ENCODE measurements around the gene DLGAP1. TPM values are rescaled to one million over a fixed set of nuclear protein-coding genes. Genes with fewer than 3 reads are reported as not detected.

DLGAP1 gene
- total and polyA plus RNA-seq, 3 experiments from 2014 or later = 0.07 to 0.46 TPM; not detected in 1

DNA sequence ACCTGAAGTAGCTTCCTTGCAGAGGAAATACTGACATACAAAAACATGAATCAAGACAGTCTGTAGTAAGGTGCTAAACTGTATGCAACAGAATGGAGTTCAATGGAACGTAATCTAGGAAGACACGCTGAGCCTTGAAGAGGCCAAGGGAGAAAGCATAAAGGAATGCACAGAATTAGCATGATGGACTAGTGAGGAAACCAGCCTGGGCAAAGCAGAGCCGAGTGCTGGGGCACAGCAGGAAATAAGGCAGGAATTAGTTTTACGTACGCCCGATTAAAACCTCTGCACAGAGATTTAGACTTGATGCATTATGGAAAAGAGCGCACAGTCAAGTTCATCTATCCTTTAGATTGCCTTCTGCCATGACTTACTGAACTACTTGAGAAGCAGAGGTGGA is 200.3 kb downstream of the DLGAP1 start:
- Mint-ChIP-seq H3K4me1 (no peaks in the 10 kb centered on the region), H3K27ac (no peak overlapping the region), H3K4me3 (no peak overlapping the region), H3K36me3 (no peaks in the 10 kb centered on the region), H3K27me3 (no peaks in the 10 kb centered on the region), H3K9me3 (peaks cover 0 to 6% (median 2%) of the 10 kb centered on the region in 5 donors)
- Histone ChIP-seq H3K9me3 (ENCODE audit: low read length) (no peaks in the 10 kb centered on the region), H3K4me1 (ENCODE audit: insufficient read depth, low read length) (no peaks in the 10 kb centered on the region), H3K4me3 (ENCODE audit: low read length) (no peak overlapping the region), H3K36me3 (ENCODE audit: insufficient read depth, low read length) (no peaks in the 10 kb centered on the region), H3K27ac (ENCODE audit: low read depth, low read length) (no peak overlapping the region), H3K27me3 (ENCODE audit: insufficient read depth, low read length, poor library complexity, severe bottlenecking) (no peaks in the 10 kb centered on the region)
- ChIA-PET CTCF (no interaction called here), POLR2A (no interaction called here)
- DNase-seq = no peak

DNA sequence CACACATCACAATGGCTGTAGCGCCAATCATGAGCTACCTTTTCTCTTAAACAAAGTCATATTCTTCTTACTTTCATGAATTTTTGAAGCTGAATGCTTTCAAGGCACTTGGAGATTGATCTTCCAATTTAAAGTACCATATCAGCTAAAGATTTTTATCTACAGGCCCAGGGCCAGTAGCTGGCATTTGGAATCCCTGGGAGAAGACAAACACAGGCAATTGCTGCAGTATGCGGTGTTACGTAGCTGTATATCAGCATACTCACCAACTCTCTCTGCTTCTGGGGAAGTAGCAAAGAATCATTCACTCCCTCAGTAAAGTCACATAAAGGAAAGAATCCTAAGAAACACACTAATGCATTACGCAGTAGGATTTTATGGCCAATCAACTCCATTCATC is 202.3 kb downstream of the DLGAP1 start:
- Mint-ChIP-seq H3K4me3 (no peak overlapping the region), H3K9me3 (peaks cover 0 to 6% (median 3%) of the 10 kb centered on the region in 5 donors), H3K27ac (no peak overlapping the region), H3K27me3 (no peaks in the 10 kb centered on the region), H3K4me1 (no peaks in the 10 kb centered on the region), H3K36me3 (no peaks in the 10 kb centered on the region)
- no peak overlapping the region for H3K27ac ChIP-seq (ENCODE audit: low read depth, low read length)
- ChIA-PET CTCF (no interaction called here), POLR2A (no interaction called here)
- H3K36me3 ChIP-seq (ENCODE audit: insufficient read depth, low read length) = no peaks in the 10 kb centered on the region
- no peak for DNase-seq
- H3K27me3 ChIP-seq (ENCODE audit: insufficient read depth, low read length, poor library complexity, severe bottlenecking) = no peaks in the 10 kb centered on the region
- no peaks in the 10 kb centered on the region for H3K4me1 ChIP-seq (ENCODE audit: insufficient read depth, low read length)
- H3K4me3 ChIP-seq (ENCODE audit: low read length) = no peak overlapping the region
- no peaks in the 10 kb centered on the region for H3K9me3 ChIP-seq (ENCODE audit: low read length)

DNA sequence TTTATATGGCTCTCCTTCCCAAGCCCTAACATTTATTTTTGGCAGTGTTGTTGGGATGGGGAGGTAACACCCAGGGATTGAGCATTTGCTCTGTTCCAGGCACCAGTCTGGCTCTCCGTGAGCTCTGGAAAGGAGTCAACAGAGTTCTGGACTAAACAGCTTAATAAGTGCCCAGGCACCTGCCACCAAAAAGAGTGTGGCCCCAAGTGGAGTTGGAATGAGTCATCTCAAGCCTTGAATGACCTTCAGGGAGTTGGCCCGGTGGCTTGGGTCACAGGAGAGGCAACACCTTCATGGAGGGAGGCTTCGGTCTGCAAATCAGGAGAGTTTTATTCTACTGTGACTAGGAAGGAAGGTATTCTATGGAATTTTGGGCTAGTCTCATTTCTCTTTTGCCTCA is 203.2 kb downstream of the DLGAP1 start:
- Histone ChIP-seq H3K27me3 (ENCODE audit: insufficient read depth, low read length, poor library complexity, severe bottlenecking) (no peaks in the 10 kb centered on the region), H3K9me3 (ENCODE audit: low read length) (no peaks in the 10 kb centered on the region), H3K27ac (ENCODE audit: low read depth, low read length) (no peak overlapping the region), H3K4me3 (ENCODE audit: low read length) (no peak overlapping the region), H3K4me1 (ENCODE audit: insufficient read depth, low read length) (no peaks in the 10 kb centered on the region), H3K36me3 (ENCODE audit: insufficient read depth, low read length) (no peaks in the 10 kb centered on the region)
- peaks cover 0 to 6% (median 3%) of the 10 kb centered on the region in 5 donors for H3K9me3 Mint-ChIP-seq
- ChIA-PET CTCF (no interaction called here), POLR2A (no interaction called here)
- H3K4me3 Mint-ChIP-seq = no peak overlapping the region
- H3K27ac Mint-ChIP-seq = no peak overlapping the region
- H3K36me3 Mint-ChIP-seq = no peaks in the 10 kb centered on the region
- no peaks in the 10 kb centered on the region for H3K4me1 Mint-ChIP-seq
- no peaks in the 10 kb centered on the region for H3K27me3 Mint-ChIP-seq
- no peak for DNase-seq

DNA sequence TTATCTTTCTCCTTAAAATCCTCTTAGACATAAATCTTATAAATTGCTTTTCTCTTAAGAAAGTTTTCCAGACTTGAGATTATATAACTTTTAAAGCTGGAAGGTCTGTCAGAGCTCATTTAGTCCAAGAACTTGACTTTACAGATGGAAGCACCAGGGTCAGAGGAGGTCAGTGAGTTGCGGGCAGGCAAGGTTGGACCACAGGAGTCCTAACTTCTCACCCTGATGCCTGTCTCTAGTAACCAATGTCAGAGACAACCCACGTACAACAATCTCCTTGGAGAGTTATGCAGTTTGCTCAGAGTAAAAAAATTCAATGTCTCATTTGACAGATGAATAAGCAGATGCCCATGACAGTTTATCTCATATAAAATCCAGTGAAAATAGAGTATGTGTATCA is 203.9 kb downstream of the DLGAP1 start:
- ChIA-PET CTCF (no interaction called here), POLR2A (no interaction called here)
- Mint-ChIP-seq H3K4me1 (no peaks in the 10 kb centered on the region), H3K27me3 (no peaks in the 10 kb centered on the region), H3K4me3 (no peak overlapping the region), H3K36me3 (no peaks in the 10 kb centered on the region), H3K9me3 (peaks cover 0 to 6% (median 3%) of the 10 kb centered on the region in 5 donors), H3K27ac (no peak overlapping the region)
- no peaks in the 10 kb centered on the region for H3K27me3 ChIP-seq (ENCODE audit: insufficient read depth, low read length, poor library complexity, severe bottlenecking)
- H3K27ac ChIP-seq (ENCODE audit: low read depth, low read length) = no peak overlapping the region
- H3K9me3 ChIP-seq (ENCODE audit: low read length) = no peaks in the 10 kb centered on the region
- H3K36me3 ChIP-seq (ENCODE audit: insufficient read depth, low read length) = no peaks in the 10 kb centered on the region
- H3K4me1 ChIP-seq (ENCODE audit: insufficient read depth, low read length) = no peaks in the 10 kb centered on the region
- DNase-seq = no peak
- no peak overlapping the region for H3K4me3 ChIP-seq (ENCODE audit: low read length)

DNA sequence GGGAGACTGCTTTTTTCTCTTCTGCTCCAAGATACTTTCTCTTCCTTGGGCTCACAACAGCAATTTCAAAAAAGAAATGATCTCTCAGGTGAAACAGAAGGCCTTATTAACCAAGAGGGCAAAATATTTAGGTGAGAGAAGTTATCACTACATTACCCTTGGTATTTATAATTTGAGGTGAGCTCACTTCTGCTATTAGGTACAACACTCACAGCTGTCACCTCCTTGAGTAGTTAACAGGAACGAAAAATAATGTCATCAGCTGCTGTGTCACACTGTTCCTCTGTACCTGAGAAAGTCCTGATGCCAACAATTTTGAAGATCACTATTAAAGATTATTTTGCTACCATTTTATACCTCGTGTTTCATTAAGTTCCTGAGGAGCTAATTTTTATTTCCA is 205.0 kb downstream of the DLGAP1 start:
- H3K36me3 Mint-ChIP-seq = no peaks in the 10 kb centered on the region

DNA sequence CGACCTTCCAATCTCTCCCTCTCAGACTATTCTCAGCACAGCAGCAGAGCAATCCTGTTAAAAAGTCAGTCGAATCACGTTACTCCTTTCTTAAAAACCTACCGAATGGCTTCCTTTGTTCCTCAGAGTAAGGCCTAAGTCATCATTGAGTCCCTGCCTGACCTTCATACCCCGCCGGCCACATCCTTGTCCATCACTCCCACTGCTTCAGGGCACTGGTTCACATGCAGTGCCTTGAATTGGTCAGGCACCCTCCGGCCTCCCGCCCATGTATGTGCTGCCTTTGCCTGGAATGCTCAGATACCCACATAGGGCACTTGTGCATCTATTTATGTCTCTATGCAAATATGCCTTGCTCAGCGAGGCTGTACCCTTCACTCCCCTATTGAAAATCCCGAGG is 206.4 kb downstream of the DLGAP1 start:
- ChIA-PET POLR2A (no interaction called here), CTCF (no interaction called here)
- Mint-ChIP-seq H3K4me1 (no peaks in the 10 kb centered on the region), H3K9me3 (peaks cover 2 to 6% (median 3%) of the 10 kb centered on the region in 5 donors), H3K27ac (no peak overlapping the region), H3K4me3 (no peak overlapping the region), H3K27me3 (no peaks in the 10 kb centered on the region), H3K36me3 (no peaks in the 10 kb centered on the region)
- H3K27ac ChIP-seq (ENCODE audit: low read depth, low read length) = no peak overlapping the region
- no peaks in the 10 kb centered on the region for H3K4me1 ChIP-seq (ENCODE audit: insufficient read depth, low read length)
- no peak for DNase-seq
- no peaks in the 10 kb centered on the region for H3K36me3 ChIP-seq (ENCODE audit: insufficient read depth, low read length)
- no peaks in the 10 kb centered on the region for H3K27me3 ChIP-seq (ENCODE audit: insufficient read depth, low read length, poor library complexity, severe bottlenecking)
- no peaks in the 10 kb centered on the region for H3K9me3 ChIP-seq (ENCODE audit: low read length)
- H3K4me3 ChIP-seq (ENCODE audit: low read length) = no peak overlapping the region

More for the DNA sequence above, 205.0 kb downstream of the DLGAP1 start:
- ChIA-PET CTCF (no interaction called here), POLR2A (no interaction called here)
- H3K27ac Mint-ChIP-seq = no peak overlapping the region
- H3K4me3 ChIP-seq (ENCODE audit: low read length) = no peak overlapping the region
- no peaks in the 10 kb centered on the region for H3K27me3 ChIP-seq (ENCODE audit: insufficient read depth, low read length, poor library complexity, severe bottlenecking)
- H3K4me1 Mint-ChIP-seq = no peaks in the 10 kb centered on the region
- no peak for DNase-seq
- H3K4me3 Mint-ChIP-seq = no peak overlapping the region
- H3K9me3 Mint-ChIP-seq = peaks cover 0 to 6% (median 3%) of the 10 kb centered on the region in 5 donors
- H3K9me3 ChIP-seq (ENCODE audit: low read length) = no peaks in the 10 kb centered on the region
- H3K36me3 ChIP-seq (ENCODE audit: insufficient read depth, low read length) = no peaks in the 10 kb centered on the region
- H3K4me1 ChIP-seq (ENCODE audit: insufficient read depth, low read length) = no peaks in the 10 kb centered on the region
- H3K27ac ChIP-seq (ENCODE audit: low read depth, low read length) = no peak overlapping the region
- no peaks in the 10 kb centered on the region for H3K27me3 Mint-ChIP-seq

DNA sequence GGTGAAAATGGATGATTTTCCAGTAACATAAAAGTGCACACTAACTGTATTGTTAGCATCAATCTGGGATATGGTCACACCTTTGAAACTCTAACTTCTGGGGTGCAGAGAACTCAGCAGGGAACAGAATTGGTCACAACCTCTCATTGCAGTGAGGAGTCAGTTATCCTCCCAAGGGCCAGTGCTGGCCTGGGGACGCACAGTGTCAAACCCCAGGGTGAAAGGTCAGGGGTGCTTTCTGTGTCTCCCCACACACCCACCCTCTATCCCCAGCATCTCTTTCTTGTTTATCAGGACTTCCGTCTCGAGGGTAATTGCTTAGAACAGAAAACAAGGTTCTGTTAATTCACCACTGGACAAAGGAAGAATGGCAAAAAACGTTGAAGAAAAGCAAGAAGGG is 208.7 kb downstream of the DLGAP1 start:
- ChIA-PET POLR2A (no interaction called here), CTCF (no interaction called here)
- Mint-ChIP-seq H3K4me1 (no peaks in the 10 kb centered on the region), H3K36me3 (no peaks in the 10 kb centered on the region), H3K27ac (no peak overlapping the region), H3K4me3 (no peak overlapping the region), H3K9me3 (peaks cover 0 to 6% (median 4%) of the 10 kb centered on the region in 5 donors), H3K27me3 (no peaks in the 10 kb centered on the region)
- no peaks in the 10 kb centered on the region for H3K9me3 ChIP-seq (ENCODE audit: low read length)
- no peak overlapping the region for H3K27ac ChIP-seq (ENCODE audit: low read depth, low read length)
- H3K4me3 ChIP-seq (ENCODE audit: low read length) = no peak overlapping the region
- no peaks in the 10 kb centered on the region for H3K36me3 ChIP-seq (ENCODE audit: insufficient read depth, low read length)
- no peaks in the 10 kb centered on the region for H3K27me3 ChIP-seq (ENCODE audit: insufficient read depth, low read length, poor library complexity, severe bottlenecking)
- no peaks in the 10 kb centered on the region for H3K4me1 ChIP-seq (ENCODE audit: insufficient read depth, low read length)
- no peak for DNase-seq

DNA sequence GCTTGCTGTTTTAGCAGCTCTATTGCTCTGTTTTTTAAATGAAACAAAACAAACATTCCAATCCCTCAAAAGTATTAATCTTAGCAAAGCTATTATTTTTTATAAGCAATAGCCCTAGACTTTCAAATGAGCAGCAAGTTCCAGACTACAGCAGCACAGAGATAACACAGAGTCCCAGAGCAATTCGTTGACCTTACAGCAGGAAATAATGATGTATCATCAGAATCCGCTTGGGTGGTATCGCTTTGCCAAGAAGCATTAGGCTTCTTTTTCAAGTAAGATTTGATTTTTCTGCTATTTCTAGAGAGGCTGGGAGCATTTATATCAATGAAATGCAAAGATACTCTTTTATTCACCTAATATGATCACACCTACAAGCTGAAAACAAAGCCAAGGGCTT is 209.7 kb downstream of the DLGAP1 start:
- no peaks in the 10 kb centered on the region for H3K36me3 Mint-ChIP-seq
- H3K27me3 Mint-ChIP-seq = no peaks in the 10 kb centered on the region
- no peaks in the 10 kb centered on the region for H3K4me1 Mint-ChIP-seq
- H3K4me1 ChIP-seq (ENCODE audit: insufficient read depth, low read length) = no peaks in the 10 kb centered on the region
- no peak overlapping the region for H3K4me3 Mint-ChIP-seq
- no peak overlapping the region for H3K27ac Mint-ChIP-seq
- H3K9me3 Mint-ChIP-seq = peaks cover 0 to 6% (median 4%) of the 10 kb centered on the region in 5 donors
- no peaks in the 10 kb centered on the region for H3K9me3 ChIP-seq (ENCODE audit: low read length)
- H3K27ac ChIP-seq (ENCODE audit: low read depth, low read length) = no peak overlapping the region
- no peaks in the 10 kb centered on the region for H3K36me3 ChIP-seq (ENCODE audit: insufficient read depth, low read length)
- H3K27me3 ChIP-seq (ENCODE audit: insufficient read depth, low read length, poor library complexity, severe bottlenecking) = no peaks in the 10 kb centered on the region
- CTCF ChIA-PET = no interaction called here
- H3K4me3 ChIP-seq (ENCODE audit: low read length) = no peak overlapping the region
- POLR2A ChIA-PET = no interaction called here
- no peak for DNase-seq

Data from CD8-positive, alpha-beta memory T cell (primary cell).